HG02623 (cell line): ENCODE results near the gene PLCXD3.
"Not testable (repeated sequence)": the region's sequence is repeated elsewhere in the genome, so short reads cannot be mapped to it uniquely, and the experiment has no call there.

Experiments
- ATAC-seq: cut with Tn5 transposase; IDR thresholded peaks from one replicate; pipeline ENCODE4 v1.9.1; 2021; ENCODE audit warnings: moderate library complexity; ENCODE audit not compliant: unreplicated experiment

The PLCXD3 gene

GRCh38 chr5:41363343-41363986 is 146.9 kb downstream of the PLCXD3 start:
- ATAC-seq = no peak

GRCh38 chr5:41356786-41357185 is 153.6 kb downstream of the PLCXD3 start:
- ATAC-seq = no peak

GRCh38 chr5:41349846-41350245 is 160.6 kb downstream of the PLCXD3 start:
- ATAC-seq = no peak

- ATAC-seq = no peak
Measured at GRCh38 chr5:41347569-41347968, 162.8 kb downstream of the PLCXD3 start.

- ATAC-seq = no peak
Measured at GRCh38 chr5:41346609-41347008, 163.8 kb downstream of the PLCXD3 start.

GRCh38 chr5:41345295-41345694 is 165.1 kb downstream of the PLCXD3 start:
- no peak for ATAC-seq

- ATAC-seq = no peak
Measured at GRCh38 chr5:41339339-41339738, 171.1 kb downstream of the PLCXD3 start.

- ATAC-seq = no peak
Measured at GRCh38 chr5:41338136-41338675, 172.2 kb downstream of the PLCXD3 start.

GRCh38 chr5:41337724-41338123 is 172.7 kb downstream of the PLCXD3 start:
- ATAC-seq = no peak

- no peak for ATAC-seq
Measured at GRCh38 chr5:41337216-41337615, 173.2 kb downstream of the PLCXD3 start.

- ATAC-seq = no peak
Measured at GRCh38 chr5:41336471-41336870, 173.9 kb downstream of the PLCXD3 start.

GRCh38 chr5:41335596-41336181 is 174.7 kb downstream of the PLCXD3 start:
- no peak for ATAC-seq

GRCh38 chr5:41334758-41335157 is 175.6 kb downstream of the PLCXD3 start:
- ATAC-seq = peak; percentile 57

- ATAC-seq = no peak
Measured at GRCh38 chr5:41334221-41334620, 176.2 kb downstream of the PLCXD3 start.

GRCh38 chr5:41325074-41325473 is 185.3 kb downstream of the PLCXD3 start:
- no peak for ATAC-seq

GRCh38 chr5:41322826-41323225 is 187.6 kb downstream of the PLCXD3 start:
- not testable (repeated sequence) for ATAC-seq

GRCh38 chr5:41312478-41313060 is 197.8 kb downstream of the PLCXD3 start:
- no peak for ATAC-seq

GRCh38 chr5:41312066-41312465 is 198.3 kb downstream of the PLCXD3 start:
- no peak for ATAC-seq

GRCh38 chr5:41309275-41309674 is 201.1 kb downstream of the PLCXD3 start:
- no peak for ATAC-seq

- ATAC-seq = no peak
Measured at GRCh38 chr5:41306005-41306404, 204.4 kb downstream of the PLCXD3 start.

- no peak for ATAC-seq
Measured at GRCh38 chr5:41305056-41305455, 205.3 kb downstream of the PLCXD3 start.

GRCh38 chr5:41296066-41296465 is 214.3 kb downstream of the PLCXD3 start:
- no peak for ATAC-seq
